ENCODE results near the gene IFNAR1. TPM values are rescaled to one million over a fixed set of nuclear protein-coding genes. Genes with fewer than 3 reads are reported as not detected.

Gene IFNAR1
- total and polyA plus RNA-seq, 2 donors from 2014 or later, result 15.9 to 60.9 TPM

DNA sequence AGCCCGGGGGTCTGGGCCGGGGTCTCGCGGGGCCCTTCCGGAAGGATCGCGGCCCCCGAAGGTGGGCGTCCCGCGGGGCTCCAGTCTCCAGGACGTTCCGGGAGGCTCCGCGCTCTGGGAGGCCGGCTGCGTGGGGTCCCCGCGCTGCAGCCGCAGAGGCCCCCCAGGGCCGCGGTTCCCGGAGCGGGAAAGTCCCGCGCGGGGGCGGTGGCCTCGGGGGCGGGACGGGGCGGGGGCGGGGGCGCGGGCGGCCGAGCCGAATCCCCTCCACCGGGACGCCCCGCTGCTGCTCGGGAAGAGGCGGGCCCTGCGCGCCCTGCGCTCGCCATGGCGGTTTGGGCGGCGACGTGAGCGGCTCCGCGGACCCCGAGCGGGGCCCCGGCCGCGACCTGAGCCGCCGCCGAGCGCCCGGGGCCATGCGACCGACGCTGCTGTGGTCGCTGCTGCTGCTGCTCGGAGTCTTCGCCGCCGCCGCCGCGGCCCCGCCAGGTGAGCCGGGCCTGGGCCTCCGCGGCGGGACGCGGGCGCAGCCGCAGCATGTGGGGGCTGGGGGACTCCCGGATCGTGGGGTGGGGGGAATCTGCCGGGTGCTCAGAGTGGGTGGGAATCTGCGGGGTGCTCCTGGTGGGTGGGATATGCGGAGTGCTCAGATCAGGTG is 78.5 kb downstream of the IFNAR1 start, which contains the start of gene IFNGR2:
Gene IFNGR2, plus strand, starts transcription at position 286 of the 658 bp plus-strand sequence. Its CDS starts 131 bp downstream, at position 417.
- Histone ChIP-seq H3K4me1 (ENCODE audit: control insufficient read depth in 2 of 3, insufficient read depth in 2 of 3, low read depth in 1 of 3, low read length in 3 of 3) (peaks cover 0 to 10% (median 8%) of the 10 kb centered on the region in 3 donors), H3K36me3 (ENCODE audit: control insufficient read depth in 2 of 3, insufficient read depth in 3 of 3, low read length in 3 of 3) (no peaks in the 10 kb centered on the region), H3K27me3 (ENCODE audit: control insufficient read depth, insufficient read depth, low read length) (no peaks in the 10 kb centered on the region), H3K4me3 (ENCODE audit: low read length in 3 of 3) (peak within 1 kb of the TSS; percentile 73 to 86 (median 85)), H3K27ac (ENCODE audit: low read depth in 2 of 2, low read length in 2 of 2) (peak within 1 kb of the TSS; percentile 88 to 93), H3K9me3 (ENCODE audit: control insufficient read depth in 2 of 3, insufficient read depth in 1 of 3, low read length in 3 of 3) (no peaks in the 10 kb centered on the region), H3K9ac (ENCODE audit: low read length in 3 of 3) (peak within 1 kb of the TSS; percentile 73 to 85 (median 74))
- FAIRE-seq (no peak), DNase-seq (peak; percentile 57 to 83 (median 64))
- TF ChIP-seq, protein P1, sequence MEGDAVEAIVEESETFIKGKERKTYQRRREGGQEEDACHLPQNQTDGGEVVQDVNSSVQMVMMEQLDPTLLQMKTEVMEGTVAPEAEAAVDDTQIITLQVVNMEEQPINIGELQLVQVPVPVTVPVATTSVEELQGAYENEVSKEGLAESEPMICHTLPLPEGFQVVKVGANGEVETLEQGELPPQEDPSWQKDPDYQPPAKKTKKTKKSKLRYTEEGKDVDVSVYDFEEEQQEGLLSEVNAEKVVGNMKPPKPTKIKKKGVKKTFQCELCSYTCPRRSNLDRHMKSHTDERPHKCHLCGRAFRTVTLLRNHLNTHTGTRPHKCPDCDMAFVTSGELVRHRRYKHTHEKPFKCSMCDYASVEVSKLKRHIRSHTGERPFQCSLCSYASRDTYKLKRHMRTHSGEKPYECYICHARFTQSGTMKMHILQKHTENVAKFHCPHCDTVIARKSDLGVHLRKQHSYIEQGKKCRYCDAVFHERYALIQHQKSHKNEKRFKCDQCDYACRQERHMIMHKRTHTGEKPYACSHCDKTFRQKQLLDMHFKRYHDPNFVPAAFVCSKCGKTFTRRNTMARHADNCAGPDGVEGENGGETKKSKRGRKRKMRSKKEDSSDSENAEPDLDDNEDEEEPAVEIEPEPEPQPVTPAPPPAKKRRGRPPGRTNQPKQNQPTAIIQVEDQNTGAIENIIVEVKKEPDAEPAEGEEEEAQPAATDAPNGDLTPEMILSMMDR (IDR thresholded peaks at IDR 0.05; ENCODE audit: borderline replicate concordance, extremely low read depth, insufficient read depth), result no peak
- intact Hi-C loops (cut with DNase I), result no loop called here

DNA sequence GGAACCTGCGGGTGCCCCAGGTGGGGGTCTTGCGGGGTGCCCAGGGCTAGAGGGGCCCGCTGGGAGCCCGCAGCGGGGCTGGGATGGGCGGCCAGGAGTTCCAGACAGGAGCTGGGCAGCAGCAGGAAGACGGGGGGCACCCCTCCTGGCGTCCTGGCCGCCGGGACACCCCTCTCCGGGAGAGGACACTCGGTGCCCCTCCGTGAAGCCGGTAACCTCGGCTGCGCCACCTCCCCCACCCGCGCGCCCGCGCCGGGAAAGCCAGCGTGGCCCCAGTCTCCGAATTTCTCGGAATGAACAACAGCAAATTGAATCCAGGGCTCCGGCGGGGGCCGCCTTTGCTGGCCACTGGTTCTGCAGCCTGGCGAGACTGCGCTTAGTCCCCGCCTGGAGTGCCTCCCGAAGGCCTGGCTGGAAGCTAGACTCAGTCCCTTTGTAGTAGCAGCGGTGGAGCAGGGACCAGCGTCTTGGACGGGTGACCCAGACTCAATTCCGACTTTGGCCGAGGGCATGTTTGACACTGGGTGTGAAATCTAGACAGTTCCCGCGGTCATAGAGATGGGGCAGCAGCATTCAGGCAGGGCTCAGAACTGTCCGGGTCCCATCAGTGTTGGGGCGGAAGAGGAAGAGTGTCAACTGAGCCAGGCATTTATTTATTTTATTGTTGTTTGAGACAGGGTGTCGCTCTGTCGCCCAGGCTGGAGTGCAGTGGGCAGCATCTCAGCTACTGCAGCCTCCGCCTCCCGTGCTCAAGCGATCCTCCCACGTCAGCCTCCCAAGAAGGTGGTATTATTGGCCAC is 79.2 kb downstream of the IFNAR1 start:
- Histone ChIP-seq H3K27ac (ENCODE audit: low read depth in 2 of 2, low read length in 2 of 2) (peak overlapping the region; percentile 88 to 93), H3K9ac (ENCODE audit: low read length in 3 of 3) (peak overlapping the region; percentile 73 to 85 (median 74)), H3K4me1 (ENCODE audit: control insufficient read depth in 2 of 3, insufficient read depth in 2 of 3, low read depth in 1 of 3, low read length in 3 of 3) (peaks cover 0 to 10% (median 8%) of the 10 kb centered on the region in 3 donors), H3K36me3 (ENCODE audit: control insufficient read depth in 2 of 3, insufficient read depth in 3 of 3, low read length in 3 of 3) (no peaks in the 10 kb centered on the region), H3K9me3 (ENCODE audit: control insufficient read depth in 2 of 3, insufficient read depth in 1 of 3, low read length in 3 of 3) (no peaks in the 10 kb centered on the region), H3K4me3 (ENCODE audit: low read length in 3 of 3) (peak overlapping the region; percentile 73 to 86 (median 85)), H3K27me3 (ENCODE audit: control insufficient read depth, insufficient read depth, low read length) (no peaks in the 10 kb centered on the region)
- TF ChIP-seq, protein P1 (IDR thresholded peaks at IDR 0.05; ENCODE audit: borderline replicate concordance, extremely low read depth, insufficient read depth), result no peak
- peak; percentile 74 to 87 (median 81) for DNase-seq
- intact Hi-C loops (cut with DNase I), result no loop called here
- FAIRE-seq, result no peak

DNA sequence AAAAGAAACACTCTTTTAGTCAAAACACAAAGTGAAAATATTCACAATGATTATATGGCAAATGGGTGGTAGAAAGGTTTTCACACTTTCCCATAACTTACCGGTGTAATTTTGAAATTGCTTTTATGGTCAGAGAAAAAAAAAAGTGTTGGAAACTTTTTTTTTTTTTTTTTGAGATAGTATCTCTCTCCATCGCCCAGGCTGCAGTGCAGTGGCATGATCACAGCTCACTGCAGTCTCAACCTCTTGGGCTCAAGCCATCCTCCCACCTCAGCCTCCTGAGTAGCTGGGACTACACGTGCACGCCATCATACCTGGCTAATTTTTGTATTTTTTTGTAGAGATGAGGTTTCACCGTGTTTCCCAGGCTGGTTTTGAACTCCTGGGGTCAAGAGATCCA is 81.7 kb downstream of the IFNAR1 start:
- no peak for DNase-seq
- Histone ChIP-seq H3K27ac (ENCODE audit: low read depth in 2 of 2, low read length in 2 of 2) (no peak overlapping the region), H3K36me3 (ENCODE audit: control insufficient read depth in 2 of 3, insufficient read depth in 3 of 3, low read length in 3 of 3) (peaks cover 0 to 1% (median 0%) of the 10 kb centered on the region in 3 donors), H3K9me3 (ENCODE audit: control insufficient read depth in 2 of 3, insufficient read depth in 1 of 3, low read length in 3 of 3) (no peaks in the 10 kb centered on the region), H3K27me3 (ENCODE audit: control insufficient read depth, insufficient read depth, low read length) (no peaks in the 10 kb centered on the region), H3K4me3 (ENCODE audit: low read length in 3 of 3) (no peak overlapping the region), H3K9ac (ENCODE audit: low read length in 3 of 3) (no peak overlapping the region), H3K4me1 (ENCODE audit: control insufficient read depth in 2 of 3, insufficient read depth in 2 of 3, low read depth in 1 of 3, low read length in 3 of 3) (peaks cover 0 to 14% (median 8%) of the 10 kb centered on the region in 3 donors)
- TF ChIP-seq, protein P1 (IDR thresholded peaks at IDR 0.05; ENCODE audit: borderline replicate concordance, extremely low read depth, insufficient read depth), result no peak
- FAIRE-seq, result no peak
- intact Hi-C loops (cut with DNase I), result no loop called here

Other genes with a start within 250 kb of the IFNAR1 start
- 56.5 TPM for gene IFNAR2, start 95.0 kb upstream of the IFNAR1 start, total RNA-seq
- 14.8 TPM for gene IFNAR2, start 95.0 kb upstream of the IFNAR1 start, polyA plus RNA-seq (ENCODE audit: insufficient read depth, low read depth, low replicate concordance)
- 27.3 TPM for gene IL10RB, start 58.6 kb upstream of the IFNAR1 start, total RNA-seq
- gene IL10RB, start 58.6 kb upstream of the IFNAR1 start, polyA plus RNA-seq (ENCODE audit: insufficient read depth, low read depth, low replicate concordance), result 21.5 TPM
- 68.3 TPM for gene IFNGR2, start 78.4 kb downstream of the IFNAR1 start, total RNA-seq
- gene IFNGR2, start 78.4 kb downstream of the IFNAR1 start, polyA plus RNA-seq (ENCODE audit: insufficient read depth, low read depth, low replicate concordance), result 57.6 TPM
- 87.6 TPM for gene TMEM50B, start 155.0 kb downstream of the IFNAR1 start, total RNA-seq
- 63.7 TPM for gene TMEM50B, start 155.0 kb downstream of the IFNAR1 start, polyA plus RNA-seq (ENCODE audit: insufficient read depth, low read depth, low replicate concordance)
- gene DNAJC28, start 166.7 kb downstream of the IFNAR1 start, total RNA-seq, result 2.2 TPM
- gene DNAJC28, start 166.7 kb downstream of the IFNAR1 start, polyA plus RNA-seq (ENCODE audit: insufficient read depth, low read depth, low replicate concordance), result 4.6 TPM
- gene GART, start 217.1 kb downstream of the IFNAR1 start, total RNA-seq, result 60.9 TPM
- gene GART, start 217.1 kb downstream of the IFNAR1 start, polyA plus RNA-seq (ENCODE audit: insufficient read depth, low read depth, low replicate concordance), result 17.5 TPM
- 285 TPM for gene SON, start 218.1 kb downstream of the IFNAR1 start, total RNA-seq
- gene SON, start 218.1 kb downstream of the IFNAR1 start, polyA plus RNA-seq (ENCODE audit: insufficient read depth, low read depth, low replicate concordance), result 83.0 TPM